Tibial nerve (tissue), 4 donors: ENCODE data around the gene KLHL14. TPM values are rescaled to one million over a fixed set of nuclear protein-coding genes. Genes with fewer than 3 reads are reported as not detected.

Source experiments
- DNase-seq, 2 donors: peaks; one replicate each; pipeline ENCODE4 v3.0.0-alpha.2; 2019; ENCODE audit warnings: low spot score in 2 of 2
- H3K27ac ChIP-seq, 4 donors: fragments of 200-600 bp; sonication (generic) in 3 of 4; one replicate each; pipeline ENCODE4 v1.5.1; 2017 to 2019; ENCODE audit warnings: mild to moderate bottlenecking in 1 of 4
- H3K27me3 ChIP-seq, 2 donors: fragments of 200-600 bp; sonication (generic) in 1 of 2; one replicate each; pipeline versions ENCODE4 v1.5.1 to v1.6.0; 2017 to 2019
- H3K36me3 ChIP-seq, 3 donors: fragments of 200-600 bp; sonication (generic); one replicate each; pipeline ENCODE4 v1.5.1; 2018 to 2019
- H3K4me1 ChIP-seq, 4 donors: fragments of 200-600 bp; sonication (generic) in 3 of 4; one replicate each; pipeline ENCODE4 v1.5.1; 2017 to 2019
- H3K4me3 ChIP-seq, 4 donors: fragments of 200-600 bp; sonication (generic) in 3 of 4; one replicate each; pipeline ENCODE4 v1.5.1; 2017 to 2019; ENCODE audit warnings: mild to moderate bottlenecking in 1 of 4, moderate library complexity in 1 of 4
- H3K9me3 ChIP-seq, 4 donors: fragments of 200-600 bp; sonication (generic) in 3 of 4; one replicate each; pipeline ENCODE4 v1.5.1; 2017 to 2019
- EP300 ChIP-seq, 2 donors: sonication (generic); formaldehyde crosslinking; IDR thresholded peaks; one replicate each; pipeline ENCODE4 v1.6.1; 2017; ENCODE audit warnings: antibody characterized with exemption in 2 of 2, mild to moderate bottlenecking in 1 of 2
- POLR2A ChIP-seq, 2 donors: fragments of 450-650 bp; IDR thresholded peaks; one replicate each; pipeline ENCODE4 v1.6.1; 2017; ENCODE audit warnings: antibody characterized with exemption in 2 of 2, mild to moderate bottlenecking in 2 of 2, moderate library complexity in 2 of 2
- WGBS, 2 donors: methylation state at CpG; one replicate each; pipeline ENCODE4 v1.1.5; 2018; 5-methylcytosine and 5-hydroxymethylcytosine counted together
- total RNA-seq, 4 donors: library from RNA; depleted of rRNA; stranded (reverse); fragments of >200 nt; gene quantifications; one replicate each; pipeline ENCODE4 v1.1.0, GENCODE V29; 2016
- TF ChIP-seq, protein P1 (sequence below), 5 experiments: fragments of 200-600 bp in 3 of 5; fragments of 450-650 bp in 2 of 5; sonication (generic) in 3 of 5; IDR thresholded peaks; one replicate each; pipeline ENCODE4 v1.5.1; 2016 to 2019; ENCODE audit warnings: antibody characterized with exemption in 5 of 5, mild to moderate bottlenecking in 3 of 5, moderate library complexity in 2 of 5

KLHL14 gene
- total RNA-seq, 4 donors from 2014 or later, result 0.21 to 0.59 (median 0.37) TPM

DNA sequence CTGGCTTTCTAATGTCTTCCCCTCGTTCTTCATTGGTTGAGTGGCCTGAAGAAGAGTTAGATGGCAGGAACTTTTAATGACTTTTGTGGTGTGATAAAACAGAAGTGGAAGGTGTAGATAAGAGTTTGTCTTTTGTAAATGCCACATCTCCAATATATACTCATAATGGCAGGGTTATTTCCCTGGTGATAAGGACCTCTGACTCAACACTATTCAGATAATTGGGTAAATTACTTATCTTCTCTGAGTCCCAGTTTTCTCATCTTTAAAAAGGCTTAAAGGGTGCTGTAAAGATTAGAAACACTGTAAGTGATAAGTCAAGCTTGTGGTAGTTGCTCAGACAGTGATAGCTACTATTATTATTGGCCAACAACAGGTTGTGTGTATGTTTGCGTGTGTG, 9.5 kb downstream of the KLHL14 start:
- TF ChIP-seq EP300 (IDR thresholded peaks at IDR 0.05) (no peak), POLR2A (IDR thresholded peaks at IDR 0.05) (no peak)
- TF ChIP-seq, protein P1, sequence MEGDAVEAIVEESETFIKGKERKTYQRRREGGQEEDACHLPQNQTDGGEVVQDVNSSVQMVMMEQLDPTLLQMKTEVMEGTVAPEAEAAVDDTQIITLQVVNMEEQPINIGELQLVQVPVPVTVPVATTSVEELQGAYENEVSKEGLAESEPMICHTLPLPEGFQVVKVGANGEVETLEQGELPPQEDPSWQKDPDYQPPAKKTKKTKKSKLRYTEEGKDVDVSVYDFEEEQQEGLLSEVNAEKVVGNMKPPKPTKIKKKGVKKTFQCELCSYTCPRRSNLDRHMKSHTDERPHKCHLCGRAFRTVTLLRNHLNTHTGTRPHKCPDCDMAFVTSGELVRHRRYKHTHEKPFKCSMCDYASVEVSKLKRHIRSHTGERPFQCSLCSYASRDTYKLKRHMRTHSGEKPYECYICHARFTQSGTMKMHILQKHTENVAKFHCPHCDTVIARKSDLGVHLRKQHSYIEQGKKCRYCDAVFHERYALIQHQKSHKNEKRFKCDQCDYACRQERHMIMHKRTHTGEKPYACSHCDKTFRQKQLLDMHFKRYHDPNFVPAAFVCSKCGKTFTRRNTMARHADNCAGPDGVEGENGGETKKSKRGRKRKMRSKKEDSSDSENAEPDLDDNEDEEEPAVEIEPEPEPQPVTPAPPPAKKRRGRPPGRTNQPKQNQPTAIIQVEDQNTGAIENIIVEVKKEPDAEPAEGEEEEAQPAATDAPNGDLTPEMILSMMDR (IDR thresholded peaks at IDR 0.05), result no peak
- 91 to 95% methylated on average over 2 of the region's 2 CpGs for WGBS, 2 donors
- DNase-seq, result no peak
- Histone ChIP-seq H3K4me1 (no peaks in the 10 kb centered on the region), H3K36me3 (no peaks in the 10 kb centered on the region), H3K4me3 (no peak overlapping the region), H3K9me3 (no peaks in the 10 kb centered on the region), H3K27ac (no peak overlapping the region), H3K27me3 (peaks cover 0 to 9% of the 10 kb centered on the region in 2 donors)

GRCh38 chr18:32761231-32761630, 11.6 kb downstream of the KLHL14 start:
- Histone ChIP-seq H3K27ac (no peak overlapping the region), H3K4me1 (no peaks in the 10 kb centered on the region), H3K4me3 (no peak overlapping the region), H3K36me3 (no peaks in the 10 kb centered on the region), H3K27me3 (no peaks in the 10 kb centered on the region), H3K9me3 (no peaks in the 10 kb centered on the region)
- WGBS, 2 donors, result 85 to 92% methylated on average over 1 of the region's 1 CpG
- no peak for DNase-seq
- TF ChIP-seq EP300 (IDR thresholded peaks at IDR 0.05) (no peak), POLR2A (IDR thresholded peaks at IDR 0.05) (no peak)
- TF ChIP-seq, protein P1 (IDR thresholded peaks at IDR 0.05), result no peak

GRCh38 chr18:32760391-32760790, 12.4 kb downstream of the KLHL14 start:
- H3K4me1 ChIP-seq, result no peaks in the 10 kb centered on the region
- H3K4me3 ChIP-seq, result no peak overlapping the region
- 51 to 58% methylated on average over 6 of the region's 6 CpGs for WGBS, 2 donors
- no peaks in the 10 kb centered on the region for H3K36me3 ChIP-seq
- H3K9me3 ChIP-seq, result no peaks in the 10 kb centered on the region
- no peak for TF ChIP-seq POLR2A (IDR thresholded peaks at IDR 0.05)
- TF ChIP-seq, protein P1 (IDR thresholded peaks at IDR 0.05), result no peak
- TF ChIP-seq EP300 (IDR thresholded peaks at IDR 0.05), result no peak
- DNase-seq, result no peak
- H3K27ac ChIP-seq, result no peak overlapping the region
- H3K27me3 ChIP-seq, result no peaks in the 10 kb centered on the region

GRCh38 chr18:32759611-32760167, 13.1 kb downstream of the KLHL14 start:
- H3K9me3 ChIP-seq, result no peaks in the 10 kb centered on the region
- no peak overlapping the region for H3K27ac ChIP-seq
- H3K27me3 ChIP-seq, result no peaks in the 10 kb centered on the region
- no peak overlapping the region for H3K4me3 ChIP-seq
- H3K4me1 ChIP-seq, result no peaks in the 10 kb centered on the region
- no peaks in the 10 kb centered on the region for H3K36me3 ChIP-seq
- no peak for TF ChIP-seq EP300 (IDR thresholded peaks at IDR 0.05)
- TF ChIP-seq, protein P1 (IDR thresholded peaks at IDR 0.05), result no peak
- TF ChIP-seq POLR2A (IDR thresholded peaks at IDR 0.05), result no peak
- 84 to 86% methylated on average over 2 of the region's 2 CpGs for WGBS, 2 donors
- no peak for DNase-seq

DNA sequence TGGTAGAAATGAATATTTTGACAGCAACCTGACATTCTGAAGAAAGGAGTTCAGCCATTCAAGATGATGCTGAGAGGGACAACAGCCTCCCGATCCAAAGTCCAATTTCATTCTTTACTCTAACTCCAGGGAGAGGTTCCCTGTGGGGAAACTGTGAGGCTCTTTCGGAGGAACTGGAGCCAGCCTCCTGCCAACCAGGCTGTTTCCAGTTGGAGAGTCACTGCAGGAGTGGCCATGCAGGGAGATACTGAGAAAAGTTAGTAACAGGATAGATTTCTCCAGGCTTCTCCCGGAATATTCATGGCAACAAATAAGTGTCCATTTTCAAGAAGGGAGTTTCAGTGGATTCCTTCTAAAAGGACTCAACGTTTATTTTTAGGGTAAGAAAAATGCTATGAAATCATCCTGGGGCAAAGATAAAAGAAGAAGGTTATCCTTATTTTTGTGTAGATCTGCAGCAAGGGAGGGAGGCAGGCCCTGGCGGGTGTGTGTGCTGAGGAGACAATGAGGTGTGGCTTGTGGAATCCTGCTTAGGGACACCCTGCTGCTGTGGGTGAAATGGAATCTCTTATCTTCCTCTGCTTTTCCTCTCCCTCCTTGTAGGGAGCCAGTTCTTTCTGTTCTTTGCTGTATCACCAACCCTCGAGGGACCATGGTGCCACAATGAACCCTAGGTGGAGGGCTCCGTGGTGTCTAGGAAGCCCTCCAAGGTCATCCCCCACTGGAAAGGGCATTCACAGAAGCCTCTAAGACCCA, 18.1 kb downstream of the KLHL14 start:
- Histone ChIP-seq H3K4me3 (no peak overlapping the region), H3K36me3 (no peaks in the 10 kb centered on the region), H3K9me3 (no peaks in the 10 kb centered on the region), H3K27ac (no peak overlapping the region), H3K27me3 (no peaks in the 10 kb centered on the region), H3K4me1 (no peaks in the 10 kb centered on the region)
- TF ChIP-seq EP300 (IDR thresholded peaks at IDR 0.05), result no peak
- TF ChIP-seq, protein P1 (IDR thresholded peaks at IDR 0.05), result no peak
- TF ChIP-seq POLR2A (IDR thresholded peaks at IDR 0.05), result no peak
- DNase-seq, result no peak
- WGBS, 2 donors, result 49 to 52% methylated on average over 7 of the region's 7 CpGs
